Measurements from ENCODE around the gene ATP2C1. TPM values are rescaled to one million over a fixed set of nuclear protein-coding genes. Genes with fewer than 3 reads are reported as not detected.

Gene ATP2C1
- total RNA-seq, 1 donor from 2014 or later: 128 TPM

DNA sequence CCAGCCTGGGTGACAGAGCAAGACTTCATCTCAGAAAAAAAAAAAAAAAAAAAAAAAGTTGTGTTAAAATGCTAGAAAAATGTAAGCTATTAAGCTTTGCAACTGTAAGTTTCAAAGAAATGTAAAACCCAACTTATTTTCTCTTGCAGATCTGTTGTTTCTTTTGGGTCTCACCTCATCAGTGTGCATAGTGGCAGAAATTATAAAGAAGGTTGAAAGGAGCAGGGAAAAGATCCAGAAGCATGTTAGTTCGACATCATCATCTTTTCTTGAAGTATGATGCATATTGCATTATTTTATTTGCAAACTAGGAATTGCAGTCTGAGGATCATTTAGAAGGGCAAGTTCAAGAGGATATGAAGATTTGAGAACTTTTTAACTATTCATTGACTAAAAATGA lies 107.2 kb downstream of the ATP2C1 start:
- TF ChIP-seq, protein P1, sequence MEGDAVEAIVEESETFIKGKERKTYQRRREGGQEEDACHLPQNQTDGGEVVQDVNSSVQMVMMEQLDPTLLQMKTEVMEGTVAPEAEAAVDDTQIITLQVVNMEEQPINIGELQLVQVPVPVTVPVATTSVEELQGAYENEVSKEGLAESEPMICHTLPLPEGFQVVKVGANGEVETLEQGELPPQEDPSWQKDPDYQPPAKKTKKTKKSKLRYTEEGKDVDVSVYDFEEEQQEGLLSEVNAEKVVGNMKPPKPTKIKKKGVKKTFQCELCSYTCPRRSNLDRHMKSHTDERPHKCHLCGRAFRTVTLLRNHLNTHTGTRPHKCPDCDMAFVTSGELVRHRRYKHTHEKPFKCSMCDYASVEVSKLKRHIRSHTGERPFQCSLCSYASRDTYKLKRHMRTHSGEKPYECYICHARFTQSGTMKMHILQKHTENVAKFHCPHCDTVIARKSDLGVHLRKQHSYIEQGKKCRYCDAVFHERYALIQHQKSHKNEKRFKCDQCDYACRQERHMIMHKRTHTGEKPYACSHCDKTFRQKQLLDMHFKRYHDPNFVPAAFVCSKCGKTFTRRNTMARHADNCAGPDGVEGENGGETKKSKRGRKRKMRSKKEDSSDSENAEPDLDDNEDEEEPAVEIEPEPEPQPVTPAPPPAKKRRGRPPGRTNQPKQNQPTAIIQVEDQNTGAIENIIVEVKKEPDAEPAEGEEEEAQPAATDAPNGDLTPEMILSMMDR (IDR thresholded peaks at IDR 0.05): no peak
- no peak for ATAC-seq
- intact Hi-C loops (cut with DNase I): no loop called here
- Histone ChIP-seq H3K9me3 (no peaks in the 10 kb centered on the region), H3K4me1 (no peaks in the 10 kb centered on the region), H3K4me3 (no peak overlapping the region), H3K36me3 (peaks cover 61% of the 10 kb centered on the region), H3K27ac (no peak overlapping the region), H3K27me3 (ENCODE audit: low read depth) (no peaks in the 10 kb centered on the region)
- no peak for DNase-seq

DNA sequence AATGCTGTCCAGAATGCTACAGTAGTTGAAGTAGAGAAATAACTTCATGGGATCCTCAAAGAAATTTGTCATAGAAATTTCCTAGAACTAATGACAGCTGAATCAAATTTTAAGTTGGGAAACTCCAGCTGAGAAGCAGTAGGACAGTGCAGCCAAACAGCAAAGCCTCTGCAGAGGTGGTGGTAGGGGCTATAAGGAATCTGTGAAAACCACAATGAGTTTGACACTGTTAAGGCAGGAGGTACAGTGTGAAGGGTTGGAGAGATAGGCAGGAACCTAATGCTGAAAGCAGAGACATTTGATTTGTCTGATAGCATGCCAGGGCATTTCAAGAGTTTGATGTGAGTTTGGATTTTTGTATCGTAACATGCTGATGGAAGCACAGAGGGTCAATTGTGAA lies 110.7 kb downstream of the ATP2C1 start:
- no peaks in the 10 kb centered on the region for H3K4me1 ChIP-seq
- H3K27ac ChIP-seq: no peak overlapping the region
- no peaks in the 10 kb centered on the region for H3K9me3 ChIP-seq
- H3K36me3 ChIP-seq: peaks cover 63% of the 10 kb centered on the region
- no peak overlapping the region for H3K4me3 ChIP-seq
- ATAC-seq: no peak
- no peaks in the 10 kb centered on the region for H3K27me3 ChIP-seq (ENCODE audit: low read depth)
- intact Hi-C loops (cut with DNase I): no loop called here
- TF ChIP-seq, protein P1 (IDR thresholded peaks at IDR 0.05): no peak
- no peak for DNase-seq

DNA sequence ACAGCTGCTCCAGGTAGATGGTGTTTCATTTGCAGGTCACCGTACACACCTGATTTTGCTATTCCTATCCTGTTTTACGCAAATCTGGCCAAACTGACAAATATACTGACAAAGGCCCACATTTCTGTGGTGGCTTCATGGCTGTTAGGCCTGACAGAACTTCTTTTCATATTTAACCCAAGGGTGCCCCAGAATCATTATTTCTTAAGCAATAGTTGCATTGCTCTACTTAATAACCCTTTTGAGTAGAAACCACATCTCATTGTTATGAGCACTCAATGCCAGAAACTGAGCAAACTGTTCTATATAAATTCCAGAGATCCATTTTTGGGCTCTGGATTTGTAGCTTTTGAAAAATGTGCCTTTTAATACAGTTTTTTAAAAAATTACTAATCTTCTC lies 113.4 kb downstream of the ATP2C1 start:
- H3K4me3 ChIP-seq: no peak overlapping the region
- TF ChIP-seq, protein P1 (IDR thresholded peaks at IDR 0.05): no peak
- peaks cover 68% of the 10 kb centered on the region for H3K36me3 ChIP-seq
- H3K27me3 ChIP-seq (ENCODE audit: low read depth): no peaks in the 10 kb centered on the region
- intact Hi-C loops (cut with DNase I): no loop called here
- no peaks in the 10 kb centered on the region for H3K9me3 ChIP-seq
- ATAC-seq (no peak), DNase-seq (no peak)
- no peak overlapping the region for H3K27ac ChIP-seq
- no peaks in the 10 kb centered on the region for H3K4me1 ChIP-seq

DNA sequence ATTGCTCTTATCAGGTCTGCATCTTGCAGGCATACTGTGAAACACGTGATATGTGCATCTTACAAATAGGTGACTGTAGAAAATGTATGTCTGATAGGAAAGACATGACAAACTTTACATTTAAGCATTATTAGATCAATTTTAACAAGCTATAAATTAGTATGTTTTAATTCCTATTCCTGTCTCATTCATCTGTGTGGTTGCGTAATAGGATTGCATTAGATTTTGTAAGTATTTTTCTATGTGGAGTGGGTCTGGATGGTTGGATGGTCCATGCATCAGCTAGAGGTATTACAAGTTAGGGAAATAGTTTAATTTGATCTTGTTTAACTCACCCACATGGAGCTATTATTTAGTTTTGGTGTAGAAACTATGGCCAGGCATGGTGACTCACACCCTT lies 113.9 kb downstream of the ATP2C1 start:
- Histone ChIP-seq H3K36me3 (peaks cover 71% of the 10 kb centered on the region), H3K27me3 (ENCODE audit: low read depth) (no peaks in the 10 kb centered on the region), H3K4me1 (no peaks in the 10 kb centered on the region), H3K27ac (no peak overlapping the region), H3K4me3 (no peak overlapping the region), H3K9me3 (no peaks in the 10 kb centered on the region)
- no peak for ATAC-seq
- TF ChIP-seq, protein P1 (IDR thresholded peaks at IDR 0.05): no peak
- DNase-seq: no peak
- intact Hi-C loops (cut with DNase I): no loop called here

DNA sequence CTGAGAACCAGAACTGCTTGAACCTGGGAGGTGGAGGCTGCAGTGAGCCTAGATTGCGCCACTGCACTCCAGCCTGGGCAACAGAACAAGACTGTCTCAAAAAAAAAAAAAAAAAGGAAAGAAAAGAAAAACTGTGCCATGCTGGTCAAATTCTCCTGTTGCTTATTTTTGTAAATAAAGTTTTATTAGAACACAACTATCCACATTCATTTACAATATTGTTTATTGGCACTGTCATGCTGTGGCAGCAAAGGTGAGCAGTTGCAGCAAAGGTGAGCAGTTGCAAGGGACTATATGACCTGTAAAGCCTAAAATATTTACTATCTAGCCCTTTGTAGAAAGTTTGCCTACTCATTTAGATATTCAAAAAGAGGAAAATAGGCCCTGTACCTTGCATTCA lies 114.4 kb downstream of the ATP2C1 start:
- TF ChIP-seq, protein P1 (IDR thresholded peaks at IDR 0.05): no peak
- no peaks in the 10 kb centered on the region for H3K27me3 ChIP-seq (ENCODE audit: low read depth)
- no peak for DNase-seq
- H3K4me1 ChIP-seq: no peaks in the 10 kb centered on the region
- no peaks in the 10 kb centered on the region for H3K9me3 ChIP-seq
- intact Hi-C loops (cut with DNase I): no loop called here
- no peak overlapping the region for H3K4me3 ChIP-seq
- peaks cover 77% of the 10 kb centered on the region for H3K36me3 ChIP-seq
- ATAC-seq: no peak
- H3K27ac ChIP-seq: no peak overlapping the region

DNA sequence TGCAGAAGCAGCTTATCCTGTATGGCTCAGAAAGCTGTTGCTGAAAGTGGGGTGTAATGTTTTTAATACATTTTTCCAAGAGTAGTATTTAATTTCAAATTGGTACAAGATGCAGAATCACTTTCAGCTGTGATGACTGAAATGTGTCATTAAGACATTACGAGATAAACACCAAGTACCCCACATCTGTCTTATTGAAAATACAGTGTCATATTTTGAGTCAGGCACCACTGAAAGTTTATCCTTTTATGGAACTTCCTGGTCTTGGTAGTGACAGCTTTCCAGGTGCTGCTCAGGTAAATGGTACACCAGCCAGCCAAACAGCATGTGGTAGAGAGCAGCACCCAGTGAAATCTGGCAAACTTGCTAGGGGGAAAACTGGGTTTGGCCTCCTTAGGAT lies 115.8 kb downstream of the ATP2C1 start:
- Histone ChIP-seq H3K9me3 (no peaks in the 10 kb centered on the region), H3K4me3 (no peak overlapping the region), H3K27me3 (ENCODE audit: low read depth) (no peaks in the 10 kb centered on the region), H3K36me3 (peaks cover 79% of the 10 kb centered on the region), H3K4me1 (no peaks in the 10 kb centered on the region), H3K27ac (no peak overlapping the region)
- intact Hi-C loops (cut with DNase I): no loop called here
- ATAC-seq (no peak), DNase-seq (no peak)
- TF ChIP-seq, protein P1 (IDR thresholded peaks at IDR 0.05): no peak
